A204.1 (cell line): Measurements from ENCODE around the gene KCNMA1.

Source experiments
- FAIRE-seq: peaks from 2 replicates; lab custom pipeline; 2012; peaks lifted over from hg19 to GRCh38; lab: Jason Lieb, UNC

The KCNMA1 gene

DNA sequence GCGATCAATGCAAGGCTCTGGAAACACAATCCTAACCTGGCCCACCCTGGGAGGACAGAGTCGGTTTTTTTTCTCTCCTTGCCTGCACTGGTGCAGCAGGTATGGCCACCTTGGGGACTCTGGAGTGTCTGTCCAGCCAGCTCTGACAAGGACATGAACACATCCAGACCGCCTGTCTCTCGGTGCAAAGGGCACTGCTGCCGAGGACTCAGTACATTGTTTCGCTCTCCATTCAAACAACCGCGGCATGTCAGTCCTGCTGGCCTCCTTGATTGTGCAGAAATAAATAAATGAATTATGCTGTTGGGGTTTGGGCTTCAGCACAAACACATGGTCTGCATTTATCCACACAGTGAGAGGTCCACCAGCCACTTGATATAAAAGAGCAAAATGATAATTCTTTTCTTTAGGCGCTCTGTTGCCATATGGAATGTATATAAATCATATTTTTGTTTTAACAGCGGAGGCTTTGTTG, 565.2 kb downstream of the KCNMA1 start:
- no peak for FAIRE-seq

DNA sequence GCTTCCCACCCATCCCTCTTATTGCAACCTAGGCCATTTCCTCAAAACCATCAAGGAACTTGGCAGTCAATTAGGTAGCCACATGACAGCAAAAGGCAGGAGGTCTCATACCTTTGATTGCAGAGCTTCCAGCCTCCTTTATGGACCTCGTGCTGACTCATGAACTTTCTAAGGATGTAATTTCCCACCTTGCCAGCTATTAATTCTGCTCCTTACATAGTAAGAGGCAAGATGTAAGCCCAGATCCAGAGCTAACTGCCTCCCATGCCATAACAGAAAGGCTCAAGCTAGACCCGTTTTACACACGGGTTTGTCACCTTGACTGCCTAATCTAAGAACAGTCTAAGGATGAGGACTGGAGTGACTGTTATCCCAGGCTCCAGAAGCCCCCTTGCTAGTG, 565.7 kb downstream of the KCNMA1 start:
- FAIRE-seq: no peak

DNA sequence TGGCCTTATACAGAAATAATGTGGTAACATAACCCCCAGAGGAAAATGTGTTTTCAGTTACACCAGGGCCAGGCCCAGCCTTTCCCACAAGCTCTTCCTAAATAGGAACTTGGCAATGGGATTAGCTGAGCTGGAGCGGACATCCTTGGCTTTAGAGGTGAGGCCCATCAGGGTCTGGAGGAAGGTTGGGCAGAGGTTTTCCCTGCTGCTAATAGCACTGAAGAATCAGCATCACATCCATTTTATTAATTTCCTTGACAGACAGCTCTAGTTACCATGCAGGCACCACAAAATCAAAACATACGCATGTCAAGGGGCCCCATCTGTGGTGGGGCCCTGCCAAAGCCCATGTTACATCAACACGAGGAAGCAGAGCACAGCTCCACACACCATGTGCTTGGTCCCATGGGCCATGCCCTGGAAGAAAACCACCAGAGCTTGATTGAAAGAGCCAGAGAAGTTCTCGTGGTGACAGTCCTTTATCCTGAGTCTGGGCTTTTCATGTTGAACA, 566.6 kb downstream of the KCNMA1 start:
- no peak for FAIRE-seq

DNA sequence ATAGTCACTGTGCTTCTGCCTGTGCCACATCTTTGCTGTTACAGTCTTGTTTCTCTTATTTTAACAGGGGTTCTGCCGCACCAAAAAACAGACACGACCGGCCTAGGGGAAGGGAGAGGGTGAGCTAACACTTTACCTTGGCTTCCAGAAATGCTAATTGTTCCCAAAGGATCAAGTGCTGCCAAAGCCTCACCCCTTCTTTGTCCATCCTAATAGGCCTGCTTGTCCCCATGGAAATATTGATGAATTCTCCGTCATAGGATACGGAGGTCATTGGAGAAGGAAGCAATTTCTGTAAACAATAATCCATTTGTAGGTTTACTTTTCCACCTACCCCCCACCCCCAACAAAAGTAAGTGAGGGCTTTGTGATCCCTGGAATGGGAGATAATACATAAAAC, 567.3 kb downstream of the KCNMA1 start:
- FAIRE-seq: no peak

DNA sequence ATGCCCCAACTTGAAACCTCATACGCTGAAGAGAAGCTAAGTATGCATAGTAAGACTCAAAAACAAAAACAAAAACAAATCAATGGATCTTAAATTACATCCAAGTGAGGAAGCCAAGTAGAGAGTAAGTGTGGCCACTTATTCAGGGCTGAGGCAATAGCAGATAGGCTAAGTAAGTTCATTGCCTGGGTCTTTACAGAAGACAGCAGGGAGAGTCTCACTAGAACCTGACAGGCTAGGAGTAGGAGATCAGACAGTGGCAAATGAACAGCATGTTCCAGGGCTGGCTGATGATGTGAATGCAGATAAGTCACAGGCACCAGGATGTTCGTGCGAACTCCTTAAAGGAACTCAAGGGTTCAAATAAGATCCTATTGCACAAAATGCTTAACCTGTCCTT, 568.6 kb downstream of the KCNMA1 start:
- FAIRE-seq: no peak

DNA sequence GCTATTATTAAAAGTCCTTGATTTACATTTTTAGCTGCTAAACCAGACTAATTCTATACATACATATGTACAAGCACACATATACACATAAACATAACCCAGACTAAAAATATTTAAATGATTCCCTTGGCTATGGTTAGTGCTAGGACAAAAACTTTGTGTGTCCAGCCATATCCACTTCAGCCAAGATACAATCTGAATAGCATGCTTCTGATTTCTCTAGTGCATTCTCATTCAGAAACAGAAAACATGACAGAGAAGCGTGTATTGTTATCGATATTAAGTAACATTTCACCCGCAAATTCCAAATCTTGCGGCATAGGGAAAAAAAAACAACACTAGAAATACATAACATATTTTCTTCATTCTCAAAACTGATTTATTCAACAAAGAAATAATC, 569.3 kb downstream of the KCNMA1 start:
- no peak for FAIRE-seq

DNA sequence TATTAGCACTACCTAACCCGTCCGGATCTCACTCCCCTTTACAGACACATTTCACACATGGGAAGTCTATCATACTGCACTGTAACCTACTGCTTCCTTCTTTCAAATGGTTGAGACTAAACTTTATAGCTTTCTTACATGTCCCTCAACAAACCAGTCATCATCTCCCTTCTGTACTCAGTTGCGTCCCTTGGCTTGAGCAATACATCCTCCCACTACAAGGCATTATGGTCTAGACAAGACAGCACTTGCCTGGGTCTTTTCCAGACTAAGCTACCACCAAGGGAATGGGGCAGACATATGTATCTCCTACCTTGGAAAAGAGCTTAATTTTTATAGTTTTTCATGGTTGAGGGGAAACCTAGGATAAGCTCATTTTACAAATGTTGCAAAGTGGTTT, 575.2 kb downstream of the KCNMA1 start:
- FAIRE-seq: no peak

DNA sequence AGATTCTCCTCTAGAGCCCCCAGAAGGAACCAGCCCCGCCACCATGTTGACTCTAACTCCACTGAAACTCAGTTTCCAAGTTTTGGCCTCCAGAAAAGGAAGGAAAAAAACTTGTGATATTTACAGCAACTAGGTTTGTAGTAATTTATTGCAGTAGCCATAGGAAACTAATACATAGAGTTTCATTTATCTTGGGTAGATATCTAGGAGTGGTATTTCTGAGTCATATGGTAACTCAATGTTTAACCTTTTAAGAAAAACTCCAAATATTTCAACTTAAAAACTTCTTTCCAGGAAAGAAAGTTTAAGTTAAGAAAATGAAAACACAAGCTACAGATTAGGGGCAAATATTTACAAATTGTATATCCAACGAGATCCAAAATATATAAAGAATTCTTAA, 576.7 kb downstream of the KCNMA1 start:
- FAIRE-seq: no peak

DNA sequence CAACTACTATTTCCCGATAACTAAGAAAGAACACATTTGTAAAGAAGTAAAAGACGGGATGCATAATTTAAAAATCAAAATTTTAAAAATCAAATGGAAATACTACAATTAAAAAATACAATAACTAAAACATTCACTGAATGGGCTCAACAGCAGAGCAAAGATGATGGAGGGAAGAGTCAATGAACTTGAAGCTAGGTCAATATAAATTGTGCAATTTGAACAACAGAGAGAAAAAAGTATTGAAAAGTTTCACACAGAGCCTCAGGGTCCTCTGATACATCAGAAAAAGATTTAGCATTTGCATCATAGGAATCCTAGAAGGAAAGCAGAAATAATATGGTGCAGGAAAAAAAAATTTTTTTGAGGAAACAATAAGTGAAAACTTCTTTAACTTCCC, 581.0 kb downstream of the KCNMA1 start:
- no peak for FAIRE-seq

DNA sequence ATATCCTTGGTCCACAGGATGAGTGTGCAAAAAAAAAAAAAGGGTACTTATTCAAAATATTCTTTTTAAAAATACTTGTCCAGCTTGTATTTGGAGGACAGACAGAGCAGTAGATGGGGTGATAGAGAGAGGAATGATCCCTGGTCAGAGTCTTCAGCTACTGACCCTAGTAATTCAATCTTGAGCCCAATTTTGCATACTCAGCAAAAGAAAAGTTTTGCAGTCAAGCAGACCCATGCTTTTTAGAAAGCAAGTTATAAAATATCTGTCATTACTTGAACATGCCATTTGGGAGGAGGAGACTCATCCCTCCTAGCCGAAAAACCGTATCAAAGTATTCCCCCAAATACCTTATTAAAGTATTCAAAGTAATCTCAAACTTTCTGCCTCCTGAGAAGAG, 585.0 kb downstream of the KCNMA1 start:
- no peak for FAIRE-seq

DNA sequence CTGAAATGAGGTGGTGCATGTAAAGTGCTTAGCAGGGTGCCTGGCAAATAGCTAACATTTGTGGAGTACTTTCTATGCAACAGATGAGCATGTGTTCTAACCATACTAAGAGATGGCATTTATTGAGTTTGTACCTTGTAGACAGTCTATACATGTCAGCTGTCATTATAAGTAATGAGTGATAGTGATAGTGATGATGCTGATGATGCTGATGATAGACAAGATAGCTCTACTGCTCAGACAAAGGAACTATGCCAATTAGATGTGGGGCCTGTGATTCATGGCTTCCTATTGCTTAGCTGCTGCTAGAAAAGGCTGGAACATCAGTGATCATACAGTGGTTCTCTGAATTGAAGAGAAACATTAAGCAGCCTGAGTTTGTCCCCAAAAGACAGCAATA, 585.8 kb downstream of the KCNMA1 start:
- no peak for FAIRE-seq

DNA sequence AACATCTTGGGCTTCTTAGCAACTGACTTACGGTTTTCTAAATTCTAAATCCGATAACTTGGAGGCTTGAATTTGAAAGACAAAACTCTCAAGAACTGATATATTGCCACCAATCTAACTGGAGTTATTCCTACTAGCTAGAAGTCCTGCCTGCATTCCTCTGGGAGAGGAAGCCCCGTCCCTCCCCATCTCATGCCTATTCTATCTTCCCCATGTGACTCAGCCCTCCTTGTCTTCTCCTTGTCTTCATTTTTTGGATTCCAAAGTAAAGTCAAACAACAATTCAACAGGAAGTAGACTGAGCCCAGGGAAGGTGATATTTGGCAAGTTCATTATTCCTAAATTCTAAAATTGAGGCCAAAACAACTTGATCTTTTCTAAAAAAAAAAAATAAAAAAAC, 587.7 kb downstream of the KCNMA1 start:
- no peak for FAIRE-seq

DNA sequence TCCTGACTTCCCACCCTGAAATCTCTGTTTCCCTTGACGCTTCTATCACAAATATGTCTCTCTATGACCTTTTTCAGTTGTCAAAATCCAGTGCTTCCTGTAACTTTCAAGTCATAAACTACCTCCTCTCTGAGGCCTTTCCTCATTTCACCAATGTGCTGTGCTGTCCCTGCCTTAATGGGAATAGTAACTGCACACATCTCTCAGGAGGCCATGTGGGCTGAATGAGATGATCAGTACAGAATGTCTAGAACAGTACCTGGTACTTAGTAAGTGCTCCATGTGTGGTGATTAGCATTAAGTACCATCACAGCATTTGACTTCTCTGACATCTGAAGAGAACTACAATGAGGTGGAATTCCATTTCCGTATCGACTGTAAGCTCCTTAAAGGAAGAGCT, 588.5 kb downstream of the KCNMA1 start:
- FAIRE-seq: no peak

DNA sequence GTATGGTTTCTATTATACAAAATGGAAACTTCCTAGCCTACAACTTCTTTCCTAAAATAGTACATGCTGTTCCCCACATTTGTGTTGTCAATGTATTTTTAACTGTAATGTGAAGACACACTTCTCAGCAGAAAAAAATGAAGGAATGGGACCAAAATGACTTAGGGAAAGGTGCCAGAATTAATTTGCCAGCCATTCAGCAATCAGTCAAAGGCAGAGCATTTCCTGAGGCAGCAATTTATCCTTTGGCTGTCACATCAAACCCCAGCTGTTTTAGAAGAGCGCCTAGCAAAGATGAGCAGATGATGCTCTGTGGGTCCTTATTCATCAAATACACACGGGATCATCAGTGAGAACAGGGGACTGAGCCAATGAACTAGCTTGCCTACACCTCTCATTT, 592.5 kb downstream of the KCNMA1 start:
- FAIRE-seq: no peak

DNA sequence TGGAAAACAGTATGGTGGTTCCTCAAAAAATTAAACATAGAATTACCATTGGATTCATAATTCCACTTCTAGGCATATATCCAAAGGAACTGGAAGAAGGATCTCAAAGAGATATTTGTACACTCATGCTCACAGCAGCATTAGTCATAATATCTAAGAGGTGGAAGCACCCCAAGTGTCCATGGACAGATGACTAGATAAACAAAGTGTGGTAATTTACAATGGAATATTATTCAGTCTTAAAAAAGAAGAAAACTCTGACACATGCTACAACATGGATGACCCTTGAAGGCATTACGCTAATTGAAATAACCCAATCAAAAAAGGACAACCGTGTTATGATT, 594.2 kb downstream of the KCNMA1 start:
- FAIRE-seq: no peak

DNA sequence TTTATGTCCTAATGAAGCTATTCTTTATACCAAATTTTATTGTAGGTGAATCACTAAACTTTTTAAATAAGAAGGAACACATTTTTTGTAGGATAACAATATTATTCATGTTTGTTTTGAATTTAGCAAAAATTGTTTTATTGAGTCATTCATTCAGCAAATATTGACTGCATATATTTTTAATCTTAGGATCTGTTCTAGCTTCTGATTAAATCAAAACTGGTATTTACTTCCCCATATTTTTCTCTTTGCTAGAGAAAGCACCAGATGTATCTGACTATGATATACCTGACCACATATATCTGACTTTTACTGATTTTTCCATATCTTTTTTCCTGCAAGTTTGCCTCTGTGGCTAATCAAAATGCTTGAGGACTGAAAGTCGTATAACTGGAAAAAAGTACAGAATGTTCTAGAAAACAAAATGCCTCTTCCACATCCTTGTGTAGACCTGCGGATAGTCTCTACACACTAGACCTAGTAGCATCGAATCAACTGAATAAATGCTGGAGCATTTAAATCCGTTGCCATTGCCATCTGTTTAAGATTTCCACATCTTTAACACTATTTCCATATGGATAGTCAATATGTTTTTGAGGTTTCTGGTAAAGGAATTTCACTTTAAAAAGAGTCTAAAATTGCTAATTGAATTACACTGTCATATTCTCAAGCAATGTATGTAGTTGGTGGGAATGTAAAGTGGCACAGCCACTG, 594.7 kb downstream of the KCNMA1 start:
- FAIRE-seq: no peak

DNA sequence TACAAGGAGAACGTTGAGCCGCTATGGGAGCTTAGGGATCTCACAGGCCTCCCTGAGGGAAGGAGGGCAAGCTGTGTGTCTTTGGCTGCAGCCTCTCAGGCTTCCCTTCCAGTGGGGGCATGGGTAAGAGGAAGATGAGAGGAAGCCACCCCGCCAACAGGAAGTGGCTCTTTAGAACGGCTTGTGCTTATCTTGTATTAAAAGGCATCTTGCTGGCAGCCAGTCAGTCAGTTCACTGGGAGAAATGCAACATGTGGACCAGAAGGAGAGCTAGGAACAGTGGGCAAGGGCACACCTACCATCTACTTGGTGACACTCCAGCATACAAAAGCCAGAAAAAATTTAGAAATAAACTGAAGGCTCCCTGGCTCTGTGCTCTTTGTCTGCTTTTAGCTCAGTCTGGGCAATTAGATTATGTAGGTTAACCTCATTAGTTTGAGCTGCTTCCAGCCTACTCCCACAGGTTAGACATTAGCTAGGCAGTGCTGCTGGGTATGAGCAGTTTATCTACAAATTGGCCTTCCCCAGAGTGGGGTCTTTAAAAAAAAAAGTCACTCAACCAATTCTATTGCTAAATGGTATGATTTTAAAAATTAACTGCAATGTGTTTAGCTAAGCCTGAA, 595.9 kb downstream of the KCNMA1 start:
- no peak for FAIRE-seq

DNA sequence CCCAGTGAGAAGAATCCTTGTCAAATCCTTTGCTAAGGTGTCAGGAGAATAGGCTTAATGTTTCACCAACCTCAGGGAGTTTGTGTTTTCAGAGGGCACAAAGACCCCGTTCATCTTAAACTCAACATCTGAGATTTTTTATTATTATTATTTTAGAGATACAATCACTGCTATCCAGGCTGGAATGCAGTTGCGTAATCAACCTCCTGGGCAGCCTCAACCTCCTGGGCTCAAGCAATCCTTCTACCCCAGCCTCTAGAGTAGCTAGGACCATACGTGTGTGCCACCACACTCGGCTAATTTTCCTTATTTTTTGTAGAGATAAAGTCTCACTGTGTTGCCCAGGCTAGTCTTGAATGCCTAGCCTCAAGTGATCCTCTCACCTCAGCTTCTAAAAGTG, 599.2 kb downstream of the KCNMA1 start:
- FAIRE-seq: no peak

DNA sequence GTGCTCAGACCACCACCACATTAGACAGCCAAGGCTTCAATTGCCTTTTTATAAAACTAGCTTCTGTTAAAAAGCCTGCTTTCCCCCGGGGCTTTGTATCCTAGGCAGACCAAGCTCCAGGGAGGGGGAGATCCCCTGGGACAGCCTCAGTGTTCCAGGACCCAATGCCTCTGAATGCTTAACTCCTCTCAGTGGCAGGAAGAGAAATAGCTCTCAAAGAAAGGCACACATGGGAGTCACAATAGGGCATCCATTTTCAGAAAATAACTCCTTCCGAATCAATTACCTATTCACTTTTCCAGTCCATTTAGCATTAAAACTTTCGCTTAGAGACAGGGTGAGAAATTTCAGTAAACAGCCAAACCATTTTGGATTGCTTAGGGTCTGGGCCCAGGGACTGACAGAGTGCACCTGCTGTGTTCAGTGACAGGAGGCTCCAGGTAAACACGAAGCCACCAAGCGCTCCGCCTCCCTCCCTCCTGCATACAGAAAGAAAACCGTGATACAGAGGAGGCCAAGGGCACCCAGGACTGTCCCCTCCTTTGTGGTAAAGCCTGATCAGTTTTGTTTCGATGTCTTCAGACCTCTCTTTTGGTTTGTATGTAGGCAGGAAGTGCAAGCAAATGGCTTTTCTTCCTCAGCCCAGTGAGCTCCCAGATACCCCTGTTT, 599.7 kb downstream of the KCNMA1 start:
- FAIRE-seq: no peak

DNA sequence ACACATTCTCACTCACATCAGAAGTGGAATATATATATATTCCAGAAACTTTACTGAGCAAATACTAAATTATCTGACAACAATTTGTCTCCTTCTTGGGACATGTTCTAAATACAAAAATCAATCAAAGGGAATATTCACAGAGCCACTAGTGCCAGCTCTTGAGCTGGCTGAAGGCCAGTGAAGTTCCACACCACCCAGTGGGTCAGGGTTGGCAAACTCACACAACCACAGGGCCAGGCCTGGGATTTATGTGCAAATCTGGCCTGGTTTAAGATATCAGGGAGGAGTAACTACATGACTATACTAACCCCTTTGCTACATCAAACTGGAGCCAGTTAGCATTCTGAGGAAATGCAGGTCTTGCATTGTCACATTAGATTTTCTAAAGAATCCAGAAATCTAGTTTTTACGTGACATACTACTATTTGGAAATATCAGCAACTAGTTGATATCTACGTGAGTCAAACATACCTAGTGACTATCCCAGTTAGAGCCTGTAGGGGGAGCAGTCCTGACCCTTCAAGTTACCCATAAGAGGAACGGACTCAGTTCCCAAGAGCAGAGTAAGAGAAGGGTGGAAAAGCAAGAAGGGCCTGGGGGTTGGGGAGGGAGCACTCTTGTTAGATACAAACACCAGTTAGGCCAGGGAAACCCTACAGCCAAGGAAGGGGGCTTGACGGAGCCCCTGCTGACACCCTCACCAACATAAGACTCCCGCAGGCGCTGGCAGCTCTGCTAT, 600.4 kb downstream of the KCNMA1 start:
- FAIRE-seq: no peak

DNA sequence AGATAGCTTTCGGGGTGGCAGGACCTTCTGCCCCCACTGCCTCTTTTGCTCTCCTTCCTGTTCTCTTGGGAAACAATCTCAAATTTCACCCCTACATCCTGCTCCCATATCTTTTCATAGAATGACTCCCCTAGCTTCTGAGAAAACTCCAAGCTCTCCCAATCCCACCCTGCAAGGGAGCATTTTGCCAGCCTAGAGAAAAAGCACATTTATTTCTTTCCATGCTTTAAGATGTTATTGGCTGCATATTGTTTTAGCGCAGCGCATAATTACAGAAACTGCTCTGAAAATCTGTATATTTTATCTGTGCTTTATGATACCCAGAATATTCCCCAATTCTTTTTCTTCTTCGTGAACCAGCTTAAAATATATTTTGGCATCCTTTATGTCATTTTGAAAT, 601.3 kb downstream of the KCNMA1 start:
- no peak for FAIRE-seq

DNA sequence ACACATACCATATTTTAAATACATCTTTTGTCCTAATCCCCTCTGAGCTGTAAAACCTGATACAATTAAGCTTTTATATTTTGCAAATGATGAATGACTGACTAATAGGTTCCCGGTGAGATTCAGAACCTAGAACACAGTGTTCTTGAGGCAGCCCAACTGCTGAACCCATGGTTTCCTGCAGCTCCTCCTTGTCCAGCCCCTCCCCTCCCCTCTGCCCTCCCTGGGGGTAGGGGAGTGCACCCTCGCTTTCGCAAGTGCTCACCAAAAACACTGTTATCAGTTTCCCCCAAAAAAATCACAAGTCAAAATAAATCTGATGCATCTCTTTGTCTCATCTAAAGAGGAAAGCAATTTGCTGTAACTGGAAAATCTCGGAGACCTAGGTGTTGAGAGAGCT, 602.8 kb downstream of the KCNMA1 start:
- FAIRE-seq: no peak

DNA sequence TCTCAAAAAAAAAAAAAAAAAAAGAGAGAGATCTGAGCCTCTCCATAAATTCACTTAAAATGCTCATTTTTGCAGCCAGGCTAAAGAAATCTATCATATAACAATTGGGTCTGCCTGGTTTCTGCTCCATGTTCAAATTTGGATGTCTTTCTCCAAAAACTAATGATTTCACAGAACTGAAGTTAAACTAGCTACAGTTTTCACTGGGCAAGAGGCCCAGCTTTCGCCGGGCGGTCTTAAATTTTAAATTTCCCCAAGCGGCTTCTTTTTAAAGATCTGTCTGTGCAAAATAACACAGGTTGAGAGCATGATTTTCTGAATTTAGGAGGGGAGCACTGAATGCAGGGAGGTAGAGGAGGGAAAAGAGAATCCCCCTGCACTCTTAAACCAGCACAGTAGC, 603.4 kb downstream of the KCNMA1 start:
- FAIRE-seq: no peak
